Epithelial cell of esophagus (primary cell): ENCODE results near the gene SORD.

Experiments
- DNase-seq: peaks from one replicate; pipeline ENCODE4 v3.0.0; 2010; ENCODE audit warnings: low read depth
- H3K4me3 ChIP-seq: 2 replicates; pipeline ENCODE4 v1.5.1; 2011; ENCODE audit warnings: mild to moderate bottlenecking, low read length, control low read depth
- CTCF ChIP-seq: IDR thresholded peaks from 2 replicates; pipeline ENCODE4 v1.5.1; 2011; ENCODE audit warnings: low read depth, mild to moderate bottlenecking, low read length, control low read depth, inconsistent platforms; ENCODE audit not compliant: insufficient read depth; ENCODE audit errors: missing control alignments

Gene SORD

DNA sequence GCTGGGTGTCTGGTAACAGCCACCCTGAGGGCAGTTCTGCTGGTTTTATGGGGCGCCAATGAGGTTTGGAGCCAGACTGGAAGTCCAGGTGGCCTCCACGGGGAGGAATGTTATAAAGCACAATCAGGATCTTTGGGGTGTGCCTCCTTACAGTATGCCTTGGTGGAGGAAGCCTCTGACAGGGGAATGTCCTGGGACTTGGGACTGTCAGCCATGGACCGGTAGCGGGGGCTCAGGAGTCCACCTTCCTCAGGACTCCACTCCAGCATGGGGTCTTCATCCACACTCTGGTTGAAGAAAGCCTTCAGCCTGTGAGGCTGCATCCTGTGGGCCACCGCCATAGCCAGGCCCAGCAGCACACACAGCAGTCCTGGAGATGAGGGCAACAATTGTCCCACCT is 96.0 kb downstream of the SORD start:
- no peak for TF ChIP-seq CTCF

DNA sequence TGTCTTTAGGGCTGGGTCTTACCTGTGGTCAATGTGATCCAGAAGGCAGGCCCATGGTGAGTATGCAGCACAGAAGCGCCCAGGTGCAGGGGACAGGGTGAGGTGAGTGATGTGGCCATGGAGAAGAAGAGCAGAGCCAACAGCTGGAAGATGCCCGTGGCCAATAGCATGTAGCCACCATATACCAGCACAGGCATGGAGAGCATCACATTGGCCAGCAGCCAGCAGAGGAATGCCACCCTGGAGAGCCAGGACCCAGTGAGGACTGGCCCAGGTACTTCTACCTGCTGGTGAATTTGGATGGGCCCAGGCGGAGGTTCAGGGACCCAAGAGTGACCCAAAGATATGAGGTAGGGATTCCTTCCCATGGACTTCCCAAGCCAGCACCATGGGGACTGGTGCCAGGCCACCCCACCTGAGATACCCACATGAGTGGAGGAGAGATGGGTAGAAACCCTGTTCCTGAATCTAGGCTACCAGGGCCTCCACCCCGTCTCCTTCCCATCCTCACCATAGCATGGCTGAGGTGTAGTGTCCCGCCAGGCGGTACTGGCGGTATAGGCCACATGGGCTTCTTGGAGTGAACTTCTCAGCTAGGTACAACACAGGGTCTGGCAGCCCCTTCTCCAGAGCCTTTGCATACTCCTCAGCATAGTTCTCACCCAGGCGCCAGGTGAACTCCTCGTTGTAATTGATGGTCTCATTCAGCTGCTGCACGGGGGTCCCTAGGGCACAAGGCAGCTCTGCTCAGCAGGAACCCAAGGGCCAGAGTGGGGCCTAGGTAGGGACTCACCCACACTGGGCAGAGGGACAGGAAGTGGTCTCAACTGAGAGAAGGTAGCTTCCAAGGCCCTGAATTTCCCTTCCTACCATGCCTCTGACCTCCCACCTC is 97.3 kb downstream of the SORD start:
- no peak overlapping the region for H3K4me3 ChIP-seq
- no peak for TF ChIP-seq CTCF
- DNase-seq: no peak

More for the DNA sequence above, 96.0 kb downstream of the SORD start:
- no peak overlapping the region for H3K4me3 ChIP-seq
- no peak for DNase-seq

- no peak overlapping the region for H3K4me3 ChIP-seq
- no peak for DNase-seq
- no peak for TF ChIP-seq CTCF
Observed at GRCh38 chr15:45121020-45121419, 98.0 kb downstream of the SORD start.

DNA sequence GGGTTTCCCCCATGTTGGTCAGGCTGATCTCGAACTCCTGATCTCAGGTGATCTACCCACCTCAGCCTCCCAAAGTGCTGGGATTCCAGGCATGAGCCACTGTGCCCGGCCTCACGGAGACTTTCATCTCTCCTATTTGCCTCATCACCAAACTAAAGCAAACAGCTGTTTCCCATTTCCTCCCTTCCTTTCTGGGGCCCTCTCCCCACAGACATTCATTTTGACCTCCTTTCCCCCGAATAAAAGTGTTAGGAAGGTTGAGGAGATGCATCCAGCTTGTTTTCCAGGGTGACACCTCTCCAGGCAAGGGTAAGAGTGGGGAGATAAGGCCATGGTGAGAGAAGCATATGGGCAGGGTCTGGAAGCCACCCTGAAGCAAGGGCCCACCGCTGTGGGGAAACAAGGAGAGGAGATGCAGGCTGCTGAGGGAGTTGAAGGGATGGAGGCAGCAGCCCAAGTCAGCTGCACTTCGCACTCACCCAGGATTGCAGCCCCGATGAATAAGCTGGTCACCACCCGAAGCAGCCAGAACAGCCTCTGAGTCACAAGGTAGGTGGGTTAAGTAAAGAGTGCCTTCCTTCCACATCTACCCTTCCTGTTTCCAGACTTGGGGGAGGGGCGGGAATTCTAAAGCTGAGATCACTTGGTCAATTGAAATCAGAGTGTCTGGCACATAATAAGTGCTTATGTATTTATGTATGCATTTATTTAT is 98.9 kb downstream of the SORD start:
- DNase-seq: peak; percentile 95
- no peak overlapping the region for H3K4me3 ChIP-seq
- no peak for TF ChIP-seq CTCF

DNA sequence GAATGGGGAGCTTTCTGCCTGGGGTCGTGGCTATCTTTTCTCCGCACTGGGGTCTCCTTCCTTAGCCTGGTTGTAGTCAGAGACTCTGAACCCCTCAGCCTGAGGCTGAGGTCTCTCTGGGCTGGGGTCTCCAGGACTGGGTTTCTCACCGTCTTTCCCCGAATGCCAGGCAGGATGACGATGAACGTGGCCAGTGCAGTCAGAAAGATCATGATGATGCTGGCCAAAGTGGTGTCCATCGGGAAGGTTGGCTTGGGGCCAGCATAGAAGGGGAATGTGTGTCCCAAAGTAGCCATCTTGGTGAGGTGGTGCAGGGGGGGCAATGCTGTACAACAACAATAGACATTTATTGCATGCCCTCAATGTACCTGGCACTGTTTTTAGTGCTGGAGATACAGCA is 99.7 kb downstream of the SORD start:
- no peak overlapping the region for H3K4me3 ChIP-seq
- TF ChIP-seq CTCF: no peak
- no peak for DNase-seq

GRCh38 chr15:45123397-45123796 is 100.4 kb downstream of the SORD start:
- H3K4me3 ChIP-seq: no peak overlapping the region
- DNase-seq: peak; percentile 42
- TF ChIP-seq CTCF: no peak
